HG03196 (cell line): ENCODE measurements around the gene PEA15.

Experiments used
- ATAC-seq: cut with Tn5 transposase; IDR thresholded peaks from one replicate; pipeline ENCODE4 v1.9.1; 2021; ENCODE audit not compliant: unreplicated experiment

PEA15 gene

DNA sequence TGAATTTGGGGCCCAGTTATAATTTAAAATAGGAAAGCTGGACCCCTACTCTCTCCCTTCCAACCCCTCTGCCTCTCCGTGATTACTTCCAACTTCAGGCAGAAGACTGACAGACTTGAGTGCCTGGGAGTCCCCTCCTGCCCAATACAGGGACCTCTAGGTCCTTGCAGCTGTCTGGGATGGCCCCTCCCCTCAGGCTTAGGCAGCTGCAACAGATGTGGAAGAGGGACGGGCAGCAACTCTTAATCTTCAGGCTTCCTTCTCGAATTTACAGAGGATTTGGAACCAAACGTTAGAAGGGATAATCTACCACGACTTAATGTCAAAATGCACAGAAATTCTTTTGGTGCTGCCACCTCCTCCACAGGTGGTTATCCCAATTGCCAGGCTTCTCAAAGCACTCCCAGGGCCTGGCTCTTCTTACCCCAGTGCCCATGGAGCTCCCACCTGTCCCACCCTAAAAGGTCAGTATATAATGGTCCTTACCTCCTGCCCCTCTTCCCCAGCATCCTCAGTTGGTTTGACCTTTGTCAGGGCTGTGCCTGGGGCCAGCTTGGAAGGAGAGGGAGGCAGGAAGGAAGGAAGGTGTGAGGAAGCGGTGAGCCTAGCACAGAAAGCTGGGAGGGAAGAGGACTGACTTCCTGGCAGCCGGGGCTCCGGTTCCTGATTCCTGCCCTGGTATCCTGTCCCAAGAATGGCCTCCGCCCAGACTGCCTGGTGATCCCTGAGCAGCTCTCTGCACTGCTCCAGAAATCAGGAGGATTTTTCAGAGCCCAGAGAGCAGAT is 2.8 kb downstream of the PEA15 start:
- no peak for ATAC-seq

DNA sequence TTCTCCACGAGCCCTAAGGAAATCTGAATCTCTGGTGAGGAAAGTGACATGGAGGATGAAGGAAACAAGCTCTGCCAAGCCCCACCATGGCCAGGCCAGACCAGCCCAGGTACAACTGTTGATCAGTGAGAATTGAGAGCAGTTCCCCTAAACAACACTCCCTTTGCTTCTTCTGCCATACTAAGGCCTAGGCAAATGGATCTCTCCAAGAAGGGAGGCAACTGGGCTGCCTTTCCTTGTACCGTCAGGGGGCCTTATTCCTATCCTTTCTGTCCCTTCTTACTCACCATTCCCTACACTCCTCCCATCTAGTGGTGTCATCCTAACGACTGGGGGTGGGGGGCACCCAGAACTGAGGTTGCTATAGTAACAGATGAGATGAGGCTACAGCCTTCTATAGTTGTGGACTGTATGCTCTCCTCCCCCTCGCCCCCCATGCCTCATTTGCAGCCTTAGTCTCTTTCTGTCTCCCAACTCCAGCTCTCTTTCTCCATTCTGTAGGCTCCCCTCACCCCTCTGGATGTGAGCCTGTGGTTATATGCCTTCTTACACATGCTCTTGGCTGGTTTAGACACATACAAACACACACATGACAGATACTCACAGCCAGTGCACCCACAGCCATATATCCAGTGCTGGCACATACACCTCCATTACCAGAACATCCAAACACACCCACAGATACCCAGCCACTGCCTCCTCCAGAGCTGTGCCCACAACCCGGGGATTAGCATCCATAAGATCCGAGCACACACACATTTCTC is 3.6 kb downstream of the PEA15 start:
- ATAC-seq: no peak

DNA sequence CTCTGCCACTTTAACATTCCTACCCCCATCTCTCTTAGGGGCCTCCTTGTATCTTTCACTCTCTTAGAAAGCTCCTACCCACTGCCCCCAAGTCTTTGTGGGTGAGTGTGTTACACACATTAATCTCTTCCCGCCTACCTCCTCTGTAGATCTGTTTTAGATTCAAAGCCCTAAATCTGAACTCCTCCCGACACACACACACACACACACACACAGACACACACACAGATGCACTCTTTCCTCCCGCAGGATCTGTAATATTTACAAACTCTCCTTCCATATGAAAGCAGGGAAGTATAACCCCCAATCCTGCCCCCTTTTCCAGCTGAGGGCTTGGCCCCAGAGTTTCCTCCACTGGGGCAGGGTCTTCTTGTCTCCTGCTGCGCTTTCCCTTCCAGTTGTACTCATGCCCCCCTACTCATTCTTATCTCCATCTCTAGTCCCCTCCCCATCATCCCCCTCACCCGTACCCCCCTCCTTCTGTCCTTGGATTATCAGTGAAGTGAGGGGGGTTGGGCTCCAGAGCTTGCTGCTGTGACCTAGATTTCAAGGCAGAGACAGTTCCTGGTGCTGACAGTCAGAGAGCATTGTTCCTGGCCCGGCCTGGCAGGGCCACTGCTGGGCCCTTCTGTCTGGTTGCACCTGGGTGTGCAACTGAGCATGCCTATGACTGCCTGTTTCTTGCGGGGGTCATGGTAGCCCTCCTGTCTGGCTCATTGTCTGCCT is 4.3 kb downstream of the PEA15 start:
- ATAC-seq: no peak

DNA sequence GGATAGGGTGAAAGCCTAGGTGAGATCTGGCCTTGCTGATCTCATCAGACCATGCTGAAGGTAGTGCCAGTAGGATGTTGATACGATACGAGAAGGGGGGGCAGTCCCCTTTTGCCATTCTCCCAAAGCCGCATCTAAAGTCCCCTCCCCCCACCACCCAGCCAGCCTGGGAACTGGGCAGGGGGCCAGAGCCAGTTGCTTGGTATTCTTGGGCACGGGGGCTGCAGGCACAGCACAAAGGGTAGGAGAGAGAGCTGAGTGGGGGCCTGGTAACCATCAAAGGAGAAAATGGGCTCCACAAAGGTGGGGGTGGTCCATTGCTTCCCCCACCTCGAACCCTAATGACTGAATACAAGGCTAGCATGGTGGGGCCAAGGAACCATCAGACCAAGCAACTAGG is 5.4 kb downstream of the PEA15 start:
- no peak for ATAC-seq

DNA sequence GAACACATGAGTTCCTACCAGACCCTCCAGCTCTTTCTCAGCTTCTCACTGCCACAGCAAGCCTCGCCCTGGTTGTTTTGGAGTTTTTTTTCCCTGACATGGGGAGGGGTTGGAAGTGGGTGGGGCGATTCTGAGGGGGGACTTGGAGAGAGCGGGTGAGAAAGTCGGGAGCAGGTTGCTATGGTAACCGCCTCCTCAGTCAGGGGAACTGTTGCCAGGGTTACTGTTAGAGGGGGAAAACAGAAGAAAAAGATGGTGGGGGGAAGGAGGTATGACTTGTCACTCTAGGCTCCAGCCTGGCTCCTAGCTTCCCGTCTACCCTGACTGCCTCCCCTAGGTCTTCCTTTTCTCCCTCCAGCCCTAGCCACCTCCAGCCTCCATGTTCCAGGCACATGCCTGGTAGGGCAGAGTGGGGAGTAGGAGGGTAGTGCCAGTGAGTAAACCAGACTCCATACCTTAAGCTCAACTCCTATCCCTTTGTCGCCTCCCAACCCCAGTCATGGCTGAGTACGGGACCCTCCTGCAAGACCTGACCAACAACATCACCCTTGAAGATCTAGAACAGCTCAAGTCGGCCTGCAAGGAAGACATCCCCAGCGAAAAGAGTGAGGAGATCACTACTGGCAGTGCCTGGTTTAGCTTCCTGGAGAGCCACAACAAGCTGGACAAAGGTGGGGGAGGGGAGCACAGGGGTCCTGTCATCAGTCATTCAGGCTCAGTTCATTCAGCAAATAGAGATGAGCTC is 6.0 kb downstream of the PEA15 start:
- ATAC-seq: no peak

- ATAC-seq: no peak
These were observed 9.4 kb downstream of the PEA15 start for GRCh38 chr1:160214481-160215140.

GRCh38 chr1:160216301-160216700 is 11.1 kb downstream of the PEA15 start:
- ATAC-seq: no peak

DNA sequence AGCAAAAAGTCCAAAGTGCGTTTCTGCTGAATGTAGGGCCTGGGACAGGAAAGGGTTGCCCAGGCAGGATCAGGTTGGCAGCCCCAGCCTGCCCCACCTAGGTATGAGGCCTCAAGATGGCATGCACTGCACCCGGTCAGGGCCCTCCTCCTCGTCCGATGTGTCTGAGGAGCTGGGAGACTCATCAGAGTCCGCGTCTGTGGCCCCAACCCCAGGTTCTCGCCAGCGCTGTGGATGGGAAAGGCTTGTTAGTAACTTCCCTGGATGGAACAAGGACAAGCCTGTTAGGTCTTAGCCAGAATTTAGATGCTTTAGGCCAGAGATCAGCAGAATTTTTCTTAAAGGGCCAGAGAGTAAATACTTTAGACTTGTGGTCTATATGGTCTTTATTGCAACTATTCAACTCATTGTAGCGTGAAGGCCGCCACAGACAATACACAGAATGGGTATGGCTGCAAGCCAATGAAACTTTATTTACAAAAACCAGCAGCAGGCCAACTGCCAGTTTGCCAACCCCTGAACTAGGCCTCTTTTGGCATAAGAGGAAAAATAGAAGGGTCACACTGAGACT is 12.4 kb downstream of the PEA15 start:
- ATAC-seq: no peak

GRCh38 chr1:160219062-160219929 is 14.1 kb downstream of the PEA15 start:
- no peak for ATAC-seq

DNA sequence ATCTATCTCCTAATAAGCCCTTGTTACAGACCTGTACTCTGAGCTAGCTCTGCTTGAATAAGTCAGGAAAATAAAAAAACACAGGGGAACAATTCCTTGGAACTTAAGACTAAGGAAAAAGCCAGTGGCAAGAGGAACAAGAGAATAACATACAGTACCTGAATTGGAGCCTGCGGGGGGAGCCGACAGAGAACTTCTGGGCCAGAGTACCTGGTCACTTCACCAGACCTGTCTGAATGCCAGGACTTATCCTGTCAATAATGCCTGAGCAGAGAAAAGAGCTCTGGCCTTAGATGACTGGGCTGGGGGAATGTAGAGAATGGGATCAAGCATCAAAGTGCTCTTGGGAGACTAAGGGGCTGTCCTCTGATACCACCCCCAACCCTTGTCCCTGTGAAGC is 15.1 kb downstream of the PEA15 start:
- no peak for ATAC-seq

DNA sequence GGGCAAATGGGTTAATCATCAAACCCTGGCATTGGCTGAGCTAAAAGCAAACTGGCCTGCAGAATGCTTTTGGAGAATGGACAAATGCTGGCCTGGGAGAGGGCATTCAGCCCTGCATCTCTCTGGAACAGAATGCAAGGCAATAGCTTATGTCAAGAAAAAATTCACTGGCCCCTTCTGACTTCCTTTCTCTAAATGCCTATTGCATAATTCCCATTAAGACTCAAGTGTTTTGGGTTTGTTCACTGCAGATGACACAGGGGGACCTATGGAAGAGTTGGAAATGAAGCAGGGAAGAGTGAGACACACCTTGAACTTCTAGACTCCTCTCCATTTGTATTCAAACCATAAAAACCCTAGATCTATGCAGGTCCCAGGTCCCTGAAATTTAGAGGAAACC is 15.9 kb downstream of the PEA15 start:
- no peak for ATAC-seq

DNA sequence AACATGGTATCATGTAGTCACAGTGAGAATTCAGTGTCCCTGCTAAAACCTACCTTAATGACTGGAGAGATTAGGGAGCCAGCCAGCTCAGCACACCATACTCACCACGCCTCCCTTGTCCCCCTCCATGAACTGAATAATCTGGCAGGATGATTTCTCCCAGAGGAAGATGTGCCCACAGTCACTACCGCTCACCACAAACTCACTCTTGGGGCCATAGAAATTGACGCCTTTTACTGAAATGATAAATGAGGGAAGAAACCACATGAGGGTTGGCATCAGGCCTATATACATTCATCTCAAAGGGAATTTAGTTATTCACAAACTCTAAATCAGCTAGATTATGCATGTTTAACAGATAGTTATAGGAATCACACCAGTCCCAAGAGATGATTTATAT is 17.4 kb downstream of the PEA15 start:
- no peak for ATAC-seq

GRCh38 chr1:160224606-160225005 is 19.4 kb downstream of the PEA15 start:
- no peak for ATAC-seq

DNA sequence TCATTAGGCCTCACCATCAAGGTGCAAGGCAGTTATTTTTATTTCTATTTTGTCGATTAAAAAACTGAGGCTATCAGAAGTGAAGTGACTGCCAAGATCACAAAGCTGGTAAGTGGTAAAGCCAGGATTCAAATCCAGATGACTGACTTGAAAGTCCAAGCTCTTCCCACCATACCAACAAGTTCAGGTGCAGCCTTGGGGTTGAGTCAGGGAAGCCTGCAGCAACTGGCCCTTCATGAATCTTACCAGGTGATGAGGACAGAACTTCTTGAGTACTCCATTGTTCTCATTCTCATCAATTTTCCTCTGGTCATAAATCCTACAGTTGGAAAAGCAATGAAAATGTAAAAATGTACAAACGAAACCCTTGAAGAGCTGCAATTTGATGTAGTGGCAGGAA is 20.2 kb downstream of the PEA15 start:
- no peak for ATAC-seq

GRCh38 chr1:160226623-160227022 is 21.4 kb downstream of the PEA15 start:
- no peak for ATAC-seq

DNA sequence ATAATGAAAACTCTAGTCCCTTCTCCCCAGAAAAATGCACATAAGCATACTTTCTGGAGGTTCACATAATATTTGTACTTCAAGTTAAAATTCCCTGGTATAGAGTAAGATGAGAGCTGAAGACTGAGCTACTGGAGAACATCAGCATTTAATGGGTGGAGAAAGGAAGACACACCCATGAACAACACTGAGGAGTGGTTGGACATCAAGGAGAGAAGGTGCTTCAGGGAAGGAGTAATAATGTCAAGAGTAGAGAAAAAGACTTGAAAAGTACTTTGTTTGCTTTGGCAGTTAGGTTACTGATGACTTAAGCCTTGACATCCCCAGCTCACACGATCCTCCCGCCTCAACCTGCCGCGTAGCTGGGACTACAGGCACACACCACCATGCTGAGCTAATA is 21.9 kb downstream of the PEA15 start:
- no peak for ATAC-seq

DNA sequence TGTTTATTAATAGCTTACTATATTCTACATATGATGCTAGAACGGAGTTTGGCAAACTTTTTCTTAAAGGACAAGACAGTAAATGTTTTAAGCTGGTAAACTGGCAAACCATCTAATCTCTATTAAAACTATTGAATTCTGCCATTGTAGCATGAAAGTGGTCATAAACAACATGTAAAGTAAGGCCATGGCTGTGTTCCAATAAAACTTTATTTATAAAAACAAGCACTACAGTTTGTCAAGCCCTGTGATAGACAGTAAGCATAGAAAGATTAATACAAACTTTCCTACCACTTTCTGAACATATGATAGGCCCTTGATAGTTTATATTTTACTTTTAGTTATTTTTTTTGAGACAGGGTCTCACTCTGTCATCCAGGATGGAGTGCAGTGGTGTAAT is 22.4 kb downstream of the PEA15 start:
- ATAC-seq: no peak

DNA sequence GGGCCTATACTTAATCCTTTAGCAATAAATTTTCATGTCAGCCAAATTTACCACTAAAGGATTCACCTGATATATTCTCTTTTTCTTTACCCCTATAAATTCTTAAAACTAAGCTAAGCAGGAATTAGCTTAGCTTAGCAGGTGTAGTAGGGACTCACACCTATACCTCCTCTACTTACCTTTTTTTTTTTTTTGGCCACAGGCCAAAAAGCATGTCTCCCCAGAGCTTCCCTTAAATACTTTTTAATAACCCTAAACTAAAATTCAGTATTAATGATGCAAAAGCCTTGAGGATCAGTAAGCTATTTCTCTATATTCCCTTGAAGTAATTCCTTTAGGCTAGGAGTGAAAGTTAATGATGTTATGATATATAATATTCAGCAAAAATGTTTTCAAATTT is 23.2 kb downstream of the PEA15 start:
- ATAC-seq: no peak

GRCh38 chr1:160232911-160233310 is 27.7 kb downstream of the PEA15 start:
- no peak for ATAC-seq
